Neural crest cell (in vitro differentiated cells): ENCODE results near the gene CFAP126. TPM values are rescaled to one million over a fixed set of nuclear protein-coding genes. Genes with fewer than 3 reads are reported as not detected.
"Not testable (repeated sequence)": the region's sequence is repeated elsewhere in the genome, so short reads cannot be mapped to it uniquely, and the experiment has no call there.

Source experiments
- DNase-seq: peaks from one replicate; pipeline ENCODE4 v3.0.0; 2021; ENCODE audit warnings: low read depth, mixed read lengths, low spot score
- H3K27ac Mint-ChIP-seq: one replicate; pipeline ENCODE4 v1.8.0; 2021; ENCODE audit warnings: mild to moderate bottlenecking, mixed read lengths; ENCODE audit not compliant: unreplicated experiment
- H3K27me3 Mint-ChIP-seq: 2 replicates; pipeline ENCODE4 v1.8.0; 2021; ENCODE audit warnings: low read depth, mild to moderate bottlenecking, mixed read lengths
- H3K36me3 Mint-ChIP-seq: 2 replicates; pipeline ENCODE4 v1.8.0; 2021; ENCODE audit warnings: low read depth, mild to moderate bottlenecking, mixed read lengths
- H3K4me1 Mint-ChIP-seq: 2 replicates; pipeline ENCODE4 v1.8.0; 2021; ENCODE audit warnings: mixed read lengths
- H3K4me3 Mint-ChIP-seq: one replicate; pipeline ENCODE4 v1.8.0; 2021; ENCODE audit warnings: mild to moderate bottlenecking, mixed read lengths
- H3K9me3 Mint-ChIP-seq: 2 replicates; pipeline ENCODE4 v1.8.0; 2021; ENCODE audit warnings: mixed read lengths
- CTCF ChIP-seq: fragments of 200-600 bp; sonication (generic); conservative IDR thresholded peaks from 2 replicates; pipeline ENCODE4 v1.5.0; 2021; ENCODE audit warnings: antibody characterized with exemption, mild to moderate bottlenecking
- long read RNA-seq: library from polyadenylated mRNA; unstranded; transcript quantifications from one replicate; pipeline ENCODE4 v2.0.0, GENCODE V29; 2020
- total RNA-seq: library from RNA; stranded (reverse); gene quantifications from 2 replicates; pipeline ENCODE4 v1.2.1, GENCODE V29; 2021

The CFAP126 gene
- not detected in 2 replicates for total RNA-seq
- long read RNA-seq, partial matches to known transcripts: 0 of 6 reads
- long read RNA-seq, other reads (novel, unspliced or antisense): 6 of 6 reads

GRCh38 chr1:161367684-161368400, at the start of gene CFAP126:
Gene CFAP126, minus strand, starts transcription at chr1:161367876. Its CDS starts 8 bp downstream, at chr1:161367868.
- H3K36me3 Mint-ChIP-seq: peaks cover 12% of the 10 kb centered on the region
- H3K9me3 Mint-ChIP-seq: no peaks in the 10 kb centered on the region
- peak; percentile 31 for TF ChIP-seq CTCF
- H3K27ac Mint-ChIP-seq: no peak within 1 kb of the TSS
- peak; percentile 19 for DNase-seq
- H3K27me3 Mint-ChIP-seq: no peaks in the 10 kb centered on the region
- no peak within 1 kb of the TSS for H3K4me3 Mint-ChIP-seq
- H3K4me1 Mint-ChIP-seq: peaks cover 12% of the 10 kb centered on the region

GRCh38 chr1:161413050-161413449, 45.4 kb upstream of the CFAP126 start:
- not testable (repeated sequence) for H3K27ac Mint-ChIP-seq, H3K36me3 Mint-ChIP-seq, DNase-seq, H3K9me3 Mint-ChIP-seq, H3K4me3 Mint-ChIP-seq, H3K4me1 Mint-ChIP-seq
- peaks cover 40% of the 10 kb centered on the region for H3K27me3 Mint-ChIP-seq

- H3K9me3 Mint-ChIP-seq, H3K36me3 Mint-ChIP-seq, H3K27ac Mint-ChIP-seq, H3K4me3 Mint-ChIP-seq, DNase-seq, H3K4me1 Mint-ChIP-seq: not testable (repeated sequence)
- H3K27me3 Mint-ChIP-seq: peaks cover 31% of the 10 kb centered on the region
Observed at GRCh38 chr1:161410636-161410970, 42.9 kb upstream of the CFAP126 start.

GRCh38 chr1:161409848-161410635, 42.4 kb upstream of the CFAP126 start:
- peaks cover 34% of the 10 kb centered on the region for H3K27me3 Mint-ChIP-seq
- H3K4me1 Mint-ChIP-seq, H3K4me3 Mint-ChIP-seq, H3K36me3 Mint-ChIP-seq, DNase-seq, H3K9me3 Mint-ChIP-seq, H3K27ac Mint-ChIP-seq: not testable (repeated sequence)

GRCh38 chr1:161408429-161409052, 40.9 kb upstream of the CFAP126 start:
- H3K36me3 Mint-ChIP-seq: no peaks in the 10 kb centered on the region
- DNase-seq: no peak
- no peak for TF ChIP-seq CTCF
- peaks cover 7% of the 10 kb centered on the region for H3K4me1 Mint-ChIP-seq
- H3K4me3 Mint-ChIP-seq: no peak overlapping the region
- H3K9me3 Mint-ChIP-seq: no peaks in the 10 kb centered on the region
- no peak overlapping the region for H3K27ac Mint-ChIP-seq
- H3K27me3 Mint-ChIP-seq: peaks cover 34% of the 10 kb centered on the region

GRCh38 chr1:161407451-161407985, 39.8 kb upstream of the CFAP126 start:
- DNase-seq: no peak
- Mint-ChIP-seq H3K27ac (no peak overlapping the region), H3K4me3 (no peak overlapping the region), H3K27me3 (peaks cover 32% of the 10 kb centered on the region), H3K4me1 (peaks cover 7% of the 10 kb centered on the region), H3K36me3 (no peaks in the 10 kb centered on the region), H3K9me3 (no peaks in the 10 kb centered on the region)
- TF ChIP-seq CTCF: no peak

- H3K4me3 Mint-ChIP-seq, H3K27ac Mint-ChIP-seq, H3K9me3 Mint-ChIP-seq, H3K4me1 Mint-ChIP-seq, H3K36me3 Mint-ChIP-seq, DNase-seq: not testable (repeated sequence)
- H3K27me3 Mint-ChIP-seq: peaks cover 38% of the 10 kb centered on the region
Observed at GRCh38 chr1:161406551-161406950, 38.9 kb upstream of the CFAP126 start.
